HepG2 (cell line): ENCODE results near the gene KCNAB2. TPM values are rescaled to one million over a fixed set of nuclear protein-coding genes. Genes with fewer than 3 reads are reported as not detected.

ENCODE experiments used
- BHLHE40 ChIP-seq: IDR thresholded peaks from 2 replicates; pipeline ENCODE4 v1.6.1; 2011; ENCODE audit warnings: low read length, improper control_type of control experiment
- FOXP4 ChIP-seq: sonication (generic); formaldehyde crosslinking; IDR thresholded peaks from 2 replicates; pipeline ENCODE4 v1.4.0; 2020; ENCODE audit warnings: missing genetic modification reagents
- GPN1 ChIP-seq: sonication (generic); formaldehyde crosslinking; IDR thresholded peaks from 2 replicates; pipeline ENCODE4 v1.5.1; 2020; ENCODE audit warnings: missing genetic modification reagents, borderline replicate concordance
- HINFP ChIP-seq: sonication (generic); formaldehyde crosslinking; IDR thresholded peaks from 2 replicates; pipeline ENCODE4 v1.4.0; 2020; ENCODE audit warnings: low read depth, mild to moderate bottlenecking, missing genetic modification reagents
- NFAT5 ChIP-seq: sonication (generic); formaldehyde crosslinking; IDR thresholded peaks from 2 replicates; pipeline ENCODE4 v1.4.0; 2020; ENCODE audit warnings: missing genetic modification reagents
- NFATC3 ChIP-seq: sonication (generic); formaldehyde crosslinking; IDR thresholded peaks from 2 replicates; pipeline ENCODE4 v1.5.1; 2020; ENCODE audit warnings: mild to moderate bottlenecking, missing genetic modification reagents
- SNAPC5 ChIP-seq: sonication (generic); formaldehyde crosslinking; IDR thresholded peaks from 2 replicates; pipeline ENCODE4 v1.8.1; 2023; ENCODE audit warnings: mild to moderate bottlenecking, missing genetic modification reagents, borderline replicate concordance
- SRSF4 ChIP-seq: fragments of 200-400 bp; formaldehyde crosslinking; IDR thresholded peaks from one replicate; pipeline ENCODE4 v1.6.1; 2018; ENCODE audit warnings: mild to moderate bottlenecking, low read depth, low read length, moderate library complexity; ENCODE audit not compliant: poor library complexity, severe bottlenecking
- TARDBP ChIP-seq: sonication (generic); formaldehyde crosslinking; IDR thresholded peaks from 2 replicates; pipeline ENCODE4 v1.8.0; 2022; ENCODE audit warnings: mild to moderate bottlenecking, missing genetic modification reagents
- TMF1 ChIP-seq: sonication (generic); formaldehyde crosslinking; IDR thresholded peaks from 2 replicates; pipeline ENCODE4 v1.8.1; 2022; ENCODE audit warnings: low read depth, missing genetic modification reagents
- ZNF121 ChIP-seq: sonication (generic); formaldehyde crosslinking; IDR thresholded peaks from 2 replicates; pipeline ENCODE4 v1.5.0; 2020; ENCODE audit warnings: mild to moderate bottlenecking, missing genetic modification reagents
- ZNF33B ChIP-seq: sonication (generic); formaldehyde crosslinking; IDR thresholded peaks from 2 replicates; pipeline ENCODE4 v1.5.1; 2020; ENCODE audit warnings: mild to moderate bottlenecking, missing genetic modification reagents
- ZNF574 ChIP-seq: sonication (generic); formaldehyde crosslinking; IDR thresholded peaks from 2 replicates; pipeline ENCODE4 v1.4.0; 2020; ENCODE audit warnings: missing genetic modification reagents
- ZNF619 ChIP-seq: sonication (generic); formaldehyde crosslinking; IDR thresholded peaks from 2 replicates; pipeline ENCODE4 v1.4.0; 2020; ENCODE audit warnings: mild to moderate bottlenecking, missing genetic modification reagents
- ZNF740 ChIP-seq: sonication (generic); formaldehyde crosslinking; IDR thresholded peaks from 2 replicates; pipeline ENCODE4 v1.4.0; 2020; ENCODE audit warnings: missing genetic modification reagents
- ZSCAN9 ChIP-seq: IDR thresholded peaks from 2 replicates; pipeline ENCODE4 v1.6.1; 2016; ENCODE audit warnings: borderline replicate concordance
- polyA plus RNA-seq, 8 experiments: library from polyadenylated mRNA; depleted of rRNA in 3 of 8; stranded (reverse) in 7 of 8; unstranded in 1 of 8; fragments of >200 nt; fragmentation: Illumina TruSeq in 4 of 8; extraction: Trizol in 4 of 8; gene quantifications; 2 replicates each; pipeline versions ENCODE4 v1.2.1 to v1.2.3, GENCODE V29; 2011 to 2016; ENCODE audit warnings: low read depth in 4 of 8, missing spikeins in 1 of 8, mixed read lengths in 1 of 8; ENCODE audit not compliant: insufficient read depth in 1 of 8
- total RNA-seq, 5 experiments: library from RNA; depleted of rRNA; stranded (reverse); fragments of >200 nt; fragmentation: Illumina TruSeq; extraction: Trizol; gene quantifications; 2 replicates each; pipeline ENCODE4 v1.2.3, GENCODE V29; 2016; ENCODE audit warnings: low read depth in 1 of 5

The KCNAB2 gene
- total and polyA plus RNA-seq, 2 of the 13 experiments (the other 11 are each of a cell fraction or from before 2014, with no cell fraction given), result 6.2 to 8.8 TPM

GRCh38 chr1:6026095-6026809 is 19.4 kb upstream of the KCNAB2 start (continued):
- TF ChIP-seq ZNF574 (CRISPR knock-in tag) (peak; percentile 67), SRSF4 (no peak), FOXP4 (CRISPR knock-in tag) (peak; percentile 31; the same call in 1 of the 2 replicates), ZNF121 (CRISPR knock-in tag) (peak; percentile 44; the same call in 1 of the 2 replicates), ZSCAN9 (0 out of 2 replicates have a peak, but pooled peaks have one; percentile 61), ZNF740 (0 out of 2 replicates have a peak, but pooled peaks have one; percentile 11), TMF1 (CRISPR knock-in tag) (0 out of 2 replicates have a peak, but pooled peaks have one; percentile 63), ZNF619 (CRISPR knock-in tag) (no peak), NFATC3 (no peak), BHLHE40 (peak; percentile 77), HINFP (CRISPR knock-in tag) (no peak; the same call in 1 of the 2 replicates), NFAT5 (peak; percentile 85), GPN1 (CRISPR knock-in tag) (no peak), ZNF33B (CRISPR knock-in tag) (no peak), TARDBP (no peak; the same call in 1 of the 2 replicates), SNAPC5 (CRISPR knock-in tag) (no peak)
